Panc1 (cell line): ENCODE data around the gene SMG1. TPM values are rescaled to one million over a fixed set of nuclear protein-coding genes. Genes with fewer than 3 reads are reported as not detected.

Experiments used
- ATAC-seq: fragments of 200-7000 bp; cut with Tn5 transposase; 2 replicates; pipeline ENCODE4 v1.9.1; 2020; ENCODE audit warnings: mild to moderate bottlenecking, moderate library complexity
- BruUV-seq: library from RNA; stranded (reverse); fragments of 400-500 nt; replicated peaks from 2 replicates; lab custom pipeline; 2021; lab: Mats Ljungman, UMichigan
- CTCF ChIA-PET: fragments of 300-600 bp; sonication (Branson Sonifier 250); formaldehyde crosslinking; loops from one replicate; lab custom pipeline; 2022; ENCODE audit warnings: antibody characterized with exemption; lab: Charles Lee
- POLR2A ChIA-PET: fragments of 300-600 bp; sonication (Branson Sonifier 250); formaldehyde crosslinking; loops from one replicate; lab custom pipeline; 2022; ENCODE audit warnings: antibody characterized with exemption; lab: Charles Lee
- DNase-seq: peaks from one replicate; pipeline ENCODE4 v3.0.0-alpha.2; 2010; ENCODE audit warnings: low read depth, low spot score
- H3K27ac ChIP-seq: 2 replicates; pipeline ENCODE4 v1.5.1; 2011; ENCODE audit warnings: mild to moderate bottlenecking, low read length, inconsistent platforms
- H3K27me3 ChIP-seq: fragments of 200-500 bp; sonication (Bioruptor generic); 2 replicates; pipeline ENCODE4 v1.6.0; 2014; ENCODE audit warnings: low read length, inconsistent platforms; ENCODE audit not compliant: control insufficient read depth, insufficient read depth
- H3K36me3 ChIP-seq: fragments of 200-500 bp; sonication (Bioruptor generic); 2 replicates; pipeline ENCODE4 v1.5.1; 2014; ENCODE audit warnings: inconsistent platforms, mild to moderate bottlenecking, low read length, moderate library complexity; ENCODE audit not compliant: control insufficient read depth, insufficient read depth
- H3K4me1 ChIP-seq: 2 replicates; pipeline ENCODE4 v1.5.1; 2011; ENCODE audit warnings: inconsistent platforms, mild to moderate bottlenecking, low read length, moderate library complexity; ENCODE audit not compliant: control insufficient read depth, insufficient read depth
- H3K4me3 ChIP-seq, 2 experiments: 2 replicates each; pipeline ENCODE4 v1.5.1; 2011 to 2012; ENCODE audit warnings: low read depth in 2 of 2, low read length in 2 of 2, mild to moderate bottlenecking in 2 of 2, inconsistent platforms in 1 of 2, moderate library complexity in 1 of 2
- H3K9me3 ChIP-seq: fragments of 200-500 bp; sonication (Bioruptor generic); 2 replicates; pipeline ENCODE4 v1.5.1; 2014; ENCODE audit warnings: low read depth, mild to moderate bottlenecking, inconsistent platforms, low read length, moderate library complexity; ENCODE audit not compliant: control insufficient read depth, insufficient read depth
- POLR2AphosphoS5 ChIP-seq: IDR thresholded peaks from 2 replicates; pipeline ENCODE4 v1.6.1; 2012; ENCODE audit warnings: mild to moderate bottlenecking, low read depth, low read length, moderate library complexity
- SIN3A ChIP-seq: IDR thresholded peaks from 2 replicates; pipeline ENCODE4 v1.6.1; 2012; ENCODE audit warnings: low read depth, mild to moderate bottlenecking, low read length, moderate library complexity, borderline replicate concordance; ENCODE audit not compliant: insufficient read depth
- in situ Hi-C: cut with HindIII; loops from 2 replicates; pipeline ENCODE4 v1.10.0; 2016; ENCODE audit warnings: low sequenced_read_pairs, low pct_unique_long_range_greater_than_20kb
- intact Hi-C: fragments of 100-400 bp; cut with micrococcal nuclease; formaldehyde crosslinking; loops from one replicate; pipeline ENCODE4 v1.10.0; 2022; ENCODE audit not compliant: unreplicated experiment
- total RNA-seq: library from RNA; stranded (reverse); gene quantifications from one replicate; pipeline ENCODE4 v1.2.1, GENCODE V29; 2021; ENCODE audit not compliant: unreplicated experiment
- TF ChIP-seq, protein P1 (sequence below): fragments of 450-650 bp; IDR thresholded peaks from 2 replicates; pipeline ENCODE4 v1.5.1; 2017; ENCODE audit warnings: mild to moderate bottlenecking
- TF ChIP-seq, protein P2 (sequence below), 2 experiments: IDR thresholded peaks; 2 replicates each; pipeline ENCODE4 v1.6.1; 2011 to 2012; ENCODE audit warnings: low read depth in 2 of 2, control low read depth in 1 of 2, low read length in 1 of 2, mild to moderate bottlenecking in 1 of 2, moderate library complexity in 1 of 2; ENCODE audit not compliant: insufficient read depth in 1 of 2

The SMG1 gene
- total RNA-seq, 1 experiment from 2014 or later, result 113 TPM

DNA sequence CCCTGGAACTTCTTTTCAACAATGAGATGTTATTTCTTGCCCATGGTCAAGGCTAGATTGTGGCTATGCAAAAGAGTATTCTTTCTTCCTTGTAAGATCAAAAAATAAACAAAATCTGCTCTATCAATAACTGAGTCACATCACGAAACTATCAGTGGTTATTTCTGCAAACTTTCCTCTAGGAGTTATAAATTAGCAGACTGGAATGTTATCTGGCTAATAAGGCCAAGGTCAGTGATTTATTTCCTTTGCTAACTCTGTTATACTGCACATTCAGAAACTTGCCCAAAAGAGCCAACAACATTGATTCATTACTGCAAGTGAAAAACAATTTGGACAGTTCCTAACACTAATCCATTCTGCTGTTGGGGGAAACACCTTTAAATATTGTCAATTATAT is 129.8 kb downstream of the SMG1 start:
- ChIA-PET POLR2A (no interaction called here), CTCF (no interaction called here)
- ATAC-seq (no peak), DNase-seq (no peak)
- H3K27me3 ChIP-seq, result no peaks in the 10 kb centered on the region
- intact Hi-C loops (no loop called here), in situ Hi-C loops (no loop called here)
- TF ChIP-seq SIN3A, result no peak
- TF ChIP-seq POLR2AphosphoS5, result no peak
- TF ChIP-seq, protein P1, sequence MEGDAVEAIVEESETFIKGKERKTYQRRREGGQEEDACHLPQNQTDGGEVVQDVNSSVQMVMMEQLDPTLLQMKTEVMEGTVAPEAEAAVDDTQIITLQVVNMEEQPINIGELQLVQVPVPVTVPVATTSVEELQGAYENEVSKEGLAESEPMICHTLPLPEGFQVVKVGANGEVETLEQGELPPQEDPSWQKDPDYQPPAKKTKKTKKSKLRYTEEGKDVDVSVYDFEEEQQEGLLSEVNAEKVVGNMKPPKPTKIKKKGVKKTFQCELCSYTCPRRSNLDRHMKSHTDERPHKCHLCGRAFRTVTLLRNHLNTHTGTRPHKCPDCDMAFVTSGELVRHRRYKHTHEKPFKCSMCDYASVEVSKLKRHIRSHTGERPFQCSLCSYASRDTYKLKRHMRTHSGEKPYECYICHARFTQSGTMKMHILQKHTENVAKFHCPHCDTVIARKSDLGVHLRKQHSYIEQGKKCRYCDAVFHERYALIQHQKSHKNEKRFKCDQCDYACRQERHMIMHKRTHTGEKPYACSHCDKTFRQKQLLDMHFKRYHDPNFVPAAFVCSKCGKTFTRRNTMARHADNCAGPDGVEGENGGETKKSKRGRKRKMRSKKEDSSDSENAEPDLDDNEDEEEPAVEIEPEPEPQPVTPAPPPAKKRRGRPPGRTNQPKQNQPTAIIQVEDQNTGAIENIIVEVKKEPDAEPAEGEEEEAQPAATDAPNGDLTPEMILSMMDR, result no peak
- H3K36me3 ChIP-seq, result peaks cover 59% of the 10 kb centered on the region
- no peaks in the 10 kb centered on the region for H3K9me3 ChIP-seq
- BruUV-seq, result no TSS peak
- H3K27ac ChIP-seq, result peak overlapping the region; percentile 15; the same call in 1 of the 2 replicates
- peaks cover 38% of the 10 kb centered on the region for H3K4me1 ChIP-seq
- no peak overlapping the region for H3K4me3 ChIP-seq

DNA sequence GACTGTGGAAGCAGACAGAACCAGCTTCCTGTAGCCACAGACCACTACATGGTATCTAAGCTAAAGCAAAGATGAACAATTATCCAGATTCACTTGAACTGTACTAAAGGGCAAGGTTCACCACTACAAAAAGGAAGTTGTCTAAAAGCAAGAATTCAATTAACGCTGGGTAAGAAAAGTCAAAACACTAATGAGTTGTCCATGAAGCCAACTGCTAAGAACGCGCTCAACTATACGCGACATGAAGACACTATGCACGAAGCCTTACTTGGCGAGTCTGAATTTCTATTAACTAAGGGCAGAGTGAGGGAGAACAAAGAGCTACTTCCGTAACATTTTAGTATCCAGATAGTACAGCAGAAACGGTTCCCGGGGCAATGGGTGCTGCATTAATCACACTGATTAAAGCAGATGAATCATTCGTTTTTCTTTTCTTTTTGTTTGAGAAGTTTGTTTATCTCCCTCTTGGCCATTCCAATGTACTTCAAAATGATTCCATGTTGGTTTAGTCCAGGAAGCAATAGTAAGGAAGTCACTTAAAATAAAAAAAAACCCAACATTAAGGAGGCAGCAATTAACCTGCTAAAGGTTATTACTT is 133.3 kb downstream of the SMG1 start:
- H3K4me1 ChIP-seq, result peaks cover 35% of the 10 kb centered on the region
- no peak for ATAC-seq
- H3K36me3 ChIP-seq, result peaks cover 67% of the 10 kb centered on the region
- ChIA-PET POLR2A (interaction anchor here (0.7 kb wide), 1 partner anchor 715 kb away, joined by 8 read pairs; no protein-coding TSS in a partner anchor), CTCF (interaction anchor here (0.6 kb wide), 1 partner anchor 75 kb away, joined by 12 read pairs; no protein-coding TSS in a partner anchor)
- intact Hi-C loops, result no loop called here
- TF ChIP-seq POLR2AphosphoS5, result peak; percentile 38; the same call in 1 of the 2 replicates
- TF ChIP-seq, protein P2, sequence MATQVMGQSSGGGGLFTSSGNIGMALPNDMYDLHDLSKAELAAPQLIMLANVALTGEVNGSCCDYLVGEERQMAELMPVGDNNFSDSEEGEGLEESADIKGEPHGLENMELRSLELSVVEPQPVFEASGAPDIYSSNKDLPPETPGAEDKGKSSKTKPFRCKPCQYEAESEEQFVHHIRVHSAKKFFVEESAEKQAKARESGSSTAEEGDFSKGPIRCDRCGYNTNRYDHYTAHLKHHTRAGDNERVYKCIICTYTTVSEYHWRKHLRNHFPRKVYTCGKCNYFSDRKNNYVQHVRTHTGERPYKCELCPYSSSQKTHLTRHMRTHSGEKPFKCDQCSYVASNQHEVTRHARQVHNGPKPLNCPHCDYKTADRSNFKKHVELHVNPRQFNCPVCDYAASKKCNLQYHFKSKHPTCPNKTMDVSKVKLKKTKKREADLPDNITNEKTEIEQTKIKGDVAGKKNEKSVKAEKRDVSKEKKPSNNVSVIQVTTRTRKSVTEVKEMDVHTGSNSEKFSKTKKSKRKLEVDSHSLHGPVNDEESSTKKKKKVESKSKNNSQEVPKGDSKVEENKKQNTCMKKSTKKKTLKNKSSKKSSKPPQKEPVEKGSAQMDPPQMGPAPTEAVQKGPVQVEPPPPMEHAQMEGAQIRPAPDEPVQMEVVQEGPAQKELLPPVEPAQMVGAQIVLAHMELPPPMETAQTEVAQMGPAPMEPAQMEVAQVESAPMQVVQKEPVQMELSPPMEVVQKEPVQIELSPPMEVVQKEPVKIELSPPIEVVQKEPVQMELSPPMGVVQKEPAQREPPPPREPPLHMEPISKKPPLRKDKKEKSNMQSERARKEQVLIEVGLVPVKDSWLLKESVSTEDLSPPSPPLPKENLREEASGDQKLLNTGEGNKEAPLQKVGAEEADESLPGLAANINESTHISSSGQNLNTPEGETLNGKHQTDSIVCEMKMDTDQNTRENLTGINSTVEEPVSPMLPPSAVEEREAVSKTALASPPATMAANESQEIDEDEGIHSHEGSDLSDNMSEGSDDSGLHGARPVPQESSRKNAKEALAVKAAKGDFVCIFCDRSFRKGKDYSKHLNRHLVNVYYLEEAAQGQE (IDR thresholded peaks at IDR 0.05; ENCODE audit: insufficient read depth in 1 of 2, low read depth in 2 of 2, low read length in 1 of 2), result no peak
- no peak overlapping the region for H3K4me3 ChIP-seq
- BruUV-seq, result no TSS peak
- in situ Hi-C loops, result no loop called here
- H3K27ac ChIP-seq, result peak overlapping the region; percentile 98
- no peaks in the 10 kb centered on the region for H3K27me3 ChIP-seq
- H3K9me3 ChIP-seq, result no peaks in the 10 kb centered on the region
- DNase-seq, result no peak
